ENCODE data around the gene UTP25. TPM values are rescaled to one million over a fixed set of nuclear protein-coding genes. Genes with fewer than 3 reads are reported as not detected.

The UTP25 gene
- total RNA-seq, 2 experiments from 2014 or later = 6.3 to 6.5 TPM

GRCh38 chr1:209823143-209824041 is 4.4 kb upstream of the UTP25 start:
- Mint-ChIP-seq H3K27ac (no peak overlapping the region), H3K9me3 (ENCODE audit: insufficient read depth) (no peaks in the 10 kb centered on the region), H3K36me3 (ENCODE audit: low read depth) (no peaks in the 10 kb centered on the region), H3K4me3 (no peak overlapping the region), H3K4me1 (ENCODE audit: low read depth) (peaks cover 22% of the 10 kb centered on the region), H3K27me3 (ENCODE audit: low read depth) (peaks cover 32% of the 10 kb centered on the region)
- POLR2A ChIA-PET = interaction anchor here (1.0 kb wide), 1 partner anchor 39 kb away, joined by 3 read pairs; the partner anchor contains the start of gene C1orf74
- DNase-seq (peak; percentile 50), ATAC-seq (peak; percentile 27)
- CTCF ChIA-PET = interaction anchor here (0.5 to 4.4 kb wide), 43 partner anchors 9 to 834 kb away, joined by 3 to 61 read pairs (median 4); partner anchors contain the start of genes C1orf74, IRF6 and TRAF3IP3

DNA sequence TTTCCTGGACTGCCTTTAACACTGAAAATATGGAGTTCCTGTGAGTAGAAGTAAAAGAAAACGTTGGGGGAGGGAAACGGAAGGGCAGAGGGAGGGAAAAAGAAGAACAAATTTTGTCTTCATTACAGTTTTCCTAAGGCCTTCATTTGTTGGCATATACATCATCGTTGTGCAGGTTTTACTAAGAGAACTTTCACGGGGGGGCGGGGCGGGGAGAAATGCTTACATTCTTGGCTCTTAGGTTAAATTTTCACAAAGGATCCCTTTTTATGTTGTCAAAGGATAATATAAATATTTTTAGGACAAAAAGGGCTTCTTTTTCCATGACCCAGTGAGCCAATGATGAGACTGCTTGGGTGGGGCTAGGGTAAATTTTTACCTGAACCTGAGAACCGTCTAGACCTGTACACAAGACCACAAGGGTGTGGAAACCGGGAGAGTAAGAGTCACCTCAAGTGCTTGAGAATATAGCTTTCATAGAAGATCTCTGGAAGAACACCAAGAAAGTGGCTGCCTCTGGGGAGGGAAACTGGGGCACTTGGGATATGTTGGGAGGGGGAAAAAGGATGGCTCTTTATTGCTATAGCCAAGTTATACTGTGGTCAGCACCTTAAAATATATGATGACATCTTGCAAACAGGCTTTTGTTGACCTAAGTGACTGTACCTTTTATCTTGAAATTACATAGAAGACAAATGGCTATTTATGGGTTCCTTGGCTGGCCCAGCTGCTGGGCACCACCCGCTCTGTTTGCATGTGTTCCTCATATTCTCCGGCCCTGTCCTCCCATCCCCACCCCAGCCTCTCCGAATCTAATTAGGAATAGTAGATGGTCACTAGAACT is 2.0 kb upstream of the UTP25 start:
- Mint-ChIP-seq H3K36me3 (ENCODE audit: low read depth) (peaks cover 2% of the 10 kb centered on the region), H3K4me3 (no peak overlapping the region), H3K4me1 (ENCODE audit: low read depth) (peaks cover 34% of the 10 kb centered on the region), H3K27ac (no peak overlapping the region), H3K27me3 (ENCODE audit: low read depth) (peaks cover 14% of the 10 kb centered on the region), H3K9me3 (ENCODE audit: insufficient read depth) (no peaks in the 10 kb centered on the region)
- no peak for DNase-seq
- ChIA-PET POLR2A (no interaction called here), CTCF (interaction anchor here (1.0 to 4.4 kb wide), 7 partner anchors 7 to 69 kb away, joined by 3 to 42 read pairs (median 9); partner anchors contain the start of genes C1orf74 and TRAF3IP3)
- ATAC-seq = no peak

DNA sequence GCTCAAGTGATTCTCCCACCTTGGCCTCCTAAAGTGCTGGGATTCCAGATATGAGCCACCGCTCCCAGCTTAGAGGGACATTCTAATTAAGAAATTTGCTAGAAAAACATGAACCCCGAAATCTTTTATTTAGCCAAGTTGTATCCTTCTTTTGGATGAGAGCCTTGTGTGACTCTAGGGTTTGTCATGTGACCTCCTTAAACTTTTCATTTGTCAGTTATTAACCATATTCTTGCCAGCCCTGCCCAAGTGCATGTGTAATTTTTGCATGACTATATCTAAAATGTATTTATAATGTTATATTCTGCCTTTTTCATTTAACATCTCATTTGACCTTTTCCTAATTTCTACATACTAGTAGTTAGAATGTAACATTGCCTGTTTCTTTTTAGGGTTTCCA is 1.9 kb downstream of the UTP25 start:
- Mint-ChIP-seq H3K27ac (no peak overlapping the region), H3K4me3 (peak overlapping the region; percentile 67), H3K4me1 (ENCODE audit: low read depth) (peaks cover 26% of the 10 kb centered on the region), H3K36me3 (ENCODE audit: low read depth) (peaks cover 32% of the 10 kb centered on the region), H3K9me3 (ENCODE audit: insufficient read depth) (no peaks in the 10 kb centered on the region), H3K27me3 (ENCODE audit: low read depth) (peaks cover 2% of the 10 kb centered on the region)
- ChIA-PET POLR2A (no interaction called here), CTCF (interaction anchor here (1.9 kb wide), 1 partner anchor 21 kb away, joined by 5 read pairs; no protein-coding TSS in a partner anchor)
- ATAC-seq (no peak), DNase-seq (no peak)

GRCh38 chr1:209830722-209831121 is 3.0 kb downstream of the UTP25 start:
- ChIA-PET POLR2A (no interaction called here), CTCF (interaction anchor here (1.9 kb wide), 1 partner anchor 20 kb away, joined by 5 read pairs; no protein-coding TSS in a partner anchor)
- Mint-ChIP-seq H3K4me3 (no peak overlapping the region), H3K27me3 (ENCODE audit: low read depth) (no peaks in the 10 kb centered on the region), H3K4me1 (ENCODE audit: low read depth) (peaks cover 26% of the 10 kb centered on the region), H3K27ac (no peak overlapping the region), H3K36me3 (ENCODE audit: low read depth) (peaks cover 38% of the 10 kb centered on the region), H3K9me3 (ENCODE audit: insufficient read depth) (no peaks in the 10 kb centered on the region)
- DNase-seq = no peak
- no peak for ATAC-seq

DNA sequence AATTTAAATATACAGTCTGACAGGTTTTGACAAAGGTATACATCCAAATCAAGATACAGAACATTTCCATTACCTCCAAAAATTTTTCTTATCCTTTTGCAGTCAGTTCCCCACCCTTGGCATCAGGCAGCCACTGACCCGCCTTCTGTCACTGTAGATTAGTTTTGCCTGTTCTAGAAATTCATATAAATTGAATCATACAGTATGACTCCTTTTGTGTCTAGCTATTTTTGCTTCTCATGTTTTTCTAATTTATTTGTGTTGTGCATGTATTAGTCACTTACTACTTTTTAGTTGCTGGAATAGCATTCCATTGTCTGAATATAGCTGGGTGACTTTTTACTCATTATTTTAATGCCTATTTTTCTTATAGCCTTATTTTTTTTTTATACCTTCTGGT is 3.8 kb downstream of the UTP25 start:
- ChIA-PET POLR2A (interaction anchor here (0.7 kb wide), 1 partner anchor 57 kb away, joined by 4 read pairs; no protein-coding TSS in a partner anchor), CTCF (interaction anchor here (8.6 kb wide), 1 partner anchor 8 kb away, joined by 45 read pairs; no protein-coding TSS in a partner anchor)
- H3K27me3 Mint-ChIP-seq (ENCODE audit: low read depth) = no peaks in the 10 kb centered on the region
- no peak for ATAC-seq
- DNase-seq = no peak
- no peaks in the 10 kb centered on the region for H3K9me3 Mint-ChIP-seq (ENCODE audit: insufficient read depth)
- H3K4me1 Mint-ChIP-seq (ENCODE audit: low read depth) = peaks cover 26% of the 10 kb centered on the region
- no peak overlapping the region for H3K4me3 Mint-ChIP-seq
- no peak overlapping the region for H3K27ac Mint-ChIP-seq
- peaks cover 46% of the 10 kb centered on the region for H3K36me3 Mint-ChIP-seq (ENCODE audit: low read depth)

- H3K4me3 Mint-ChIP-seq = no peak overlapping the region
- no peaks in the 10 kb centered on the region for H3K27me3 Mint-ChIP-seq (ENCODE audit: low read depth)
- peaks cover 78% of the 10 kb centered on the region for H3K36me3 Mint-ChIP-seq (ENCODE audit: low read depth)
- peaks cover 3% of the 10 kb centered on the region for H3K4me1 Mint-ChIP-seq (ENCODE audit: low read depth)
- CTCF ChIA-PET = interaction anchor here (1.2 to 8.6 kb wide), 3 partner anchors 8 to 14 kb away, joined by 6 to 45 read pairs (median 17); partner anchors contain the start of gene UTP25
- POLR2A ChIA-PET = no interaction called here
- H3K27ac Mint-ChIP-seq = no peak overlapping the region
- no peaks in the 10 kb centered on the region for H3K9me3 Mint-ChIP-seq (ENCODE audit: insufficient read depth)
- ATAC-seq (no peak), DNase-seq (no peak)
Observed at GRCh38 chr1:209835782-209836298, 8.1 kb downstream of the UTP25 start.

GRCh38 chr1:209837671-209838070 is 9.9 kb downstream of the UTP25 start:
- Mint-ChIP-seq H3K27ac (no peak overlapping the region), H3K4me3 (no peak overlapping the region), H3K36me3 (ENCODE audit: low read depth) (peaks cover 80% of the 10 kb centered on the region), H3K4me1 (ENCODE audit: low read depth) (peaks cover 3% of the 10 kb centered on the region), H3K27me3 (ENCODE audit: low read depth) (no peaks in the 10 kb centered on the region), H3K9me3 (ENCODE audit: insufficient read depth) (no peaks in the 10 kb centered on the region)
- DNase-seq (no peak), ATAC-seq (no peak)
- POLR2A ChIA-PET = no interaction called here
- CTCF ChIA-PET = interaction anchor here (1.2 to 8.6 kb wide), 5 partner anchors 10 to 23 kb away, joined by 3 to 45 read pairs (median 6); partner anchors contain the start of gene UTP25

DNA sequence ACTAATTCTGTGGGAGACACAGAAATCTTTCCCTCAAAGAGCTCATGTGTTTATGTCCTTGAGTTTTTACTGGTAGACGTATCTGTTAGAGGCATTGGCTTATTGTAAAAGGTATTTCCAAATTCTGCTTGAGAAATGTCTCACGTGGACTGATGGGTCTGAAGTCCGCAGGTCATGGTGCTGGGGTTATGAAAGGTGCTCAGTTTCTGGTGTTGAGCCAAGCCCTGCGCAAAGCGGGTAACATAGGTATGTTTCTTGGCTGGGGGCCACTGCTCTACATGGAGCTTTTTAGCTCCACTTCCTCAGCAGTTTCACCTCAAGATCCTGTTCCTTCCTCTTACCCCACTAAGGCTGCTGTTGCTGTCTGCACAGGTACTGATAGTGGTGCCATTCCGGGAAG is 10.8 kb downstream of the UTP25 start:
- Mint-ChIP-seq H3K4me3 (no peak overlapping the region), H3K27me3 (ENCODE audit: low read depth) (no peaks in the 10 kb centered on the region), H3K4me1 (ENCODE audit: low read depth) (peaks cover 3% of the 10 kb centered on the region), H3K36me3 (ENCODE audit: low read depth) (peaks cover 81% of the 10 kb centered on the region), H3K27ac (no peak overlapping the region), H3K9me3 (ENCODE audit: insufficient read depth) (no peaks in the 10 kb centered on the region)
- CTCF ChIA-PET = interaction anchor here (1.2 to 8.6 kb wide), 6 partner anchors 11 to 22 kb away, joined by 3 to 45 read pairs (median 8); partner anchors contain the start of gene UTP25
- POLR2A ChIA-PET = no interaction called here
- no peak for ATAC-seq
- no peak for DNase-seq

- POLR2A ChIA-PET = interaction anchor here (0.8 to 1.2 kb wide), 2 partner anchors 12 to 72 kb away, joined by 3 read pairs; partner anchors contain the start of gene UTP25
- H3K36me3 Mint-ChIP-seq (ENCODE audit: low read depth) = peaks cover 69% of the 10 kb centered on the region
- peak overlapping the region; percentile 4 for H3K27ac Mint-ChIP-seq
- H3K4me3 Mint-ChIP-seq = no peak overlapping the region
- no peaks in the 10 kb centered on the region for H3K9me3 Mint-ChIP-seq (ENCODE audit: insufficient read depth)
- CTCF ChIA-PET = interaction anchor here (0.8 to 8.6 kb wide), 6 partner anchors 9 to 20 kb away, joined by 3 to 45 read pairs (median 5); no protein-coding TSS in a partner anchor
- no peaks in the 10 kb centered on the region for H3K4me1 Mint-ChIP-seq (ENCODE audit: low read depth)
- H3K27me3 Mint-ChIP-seq (ENCODE audit: low read depth) = no peaks in the 10 kb centered on the region
- DNase-seq (no peak), ATAC-seq (no peak)
Observed at GRCh38 chr1:209839875-209840546, 12.2 kb downstream of the UTP25 start.

DNA sequence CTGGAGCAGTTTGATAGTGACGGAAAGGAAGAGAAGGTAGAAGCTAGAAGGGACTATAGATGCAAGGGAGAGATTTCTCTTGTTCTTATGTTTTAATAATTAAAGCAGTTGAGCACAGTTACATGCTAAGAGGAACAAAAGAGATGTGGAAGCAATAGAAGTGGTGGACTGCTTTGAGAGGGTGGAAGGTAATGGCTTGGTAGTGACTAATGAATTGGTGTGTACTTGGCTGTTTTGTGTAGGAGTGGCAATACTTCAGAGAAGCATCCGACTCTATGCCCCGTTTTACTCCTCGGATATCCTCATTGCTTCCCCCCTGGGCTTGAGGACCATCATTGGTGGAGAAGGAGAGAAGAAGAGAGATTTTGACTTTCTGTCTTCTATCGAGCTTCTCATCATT is 12.8 kb downstream of the UTP25 start:
- peaks cover 69% of the 10 kb centered on the region for H3K36me3 Mint-ChIP-seq (ENCODE audit: low read depth)
- H3K27me3 Mint-ChIP-seq (ENCODE audit: low read depth) = no peaks in the 10 kb centered on the region

More for the DNA sequence above, 12.8 kb downstream of the UTP25 start:
- Mint-ChIP-seq H3K9me3 (ENCODE audit: insufficient read depth) (no peaks in the 10 kb centered on the region), H3K4me1 (ENCODE audit: low read depth) (no peaks in the 10 kb centered on the region), H3K4me3 (no peak overlapping the region), H3K27ac (no peak overlapping the region)
- POLR2A ChIA-PET = interaction anchor here (0.5 to 1.2 kb wide), 2 partner anchors 13 to 1457 kb away, joined by 3 read pairs; partner anchors contain the start of gene UTP25
- DNase-seq = no peak
- ATAC-seq = no peak
- CTCF ChIA-PET = interaction anchor here (1.4 to 2.4 kb wide), 4 partner anchors 10 to 19 kb away, joined by 3 to 9 read pairs (median 5); no protein-coding TSS in a partner anchor

Data from activated CD8-positive, alpha-beta T cell treated with anti-CD3 and anti-CD28 coated beads, Interleukin-2, amount 10 ng/mL, durations not matched to agents 7 days and 5 days (primary cell).